Right forelimb (tissue), 1 donor: ENCODE data around the gene CARD11.
"Not testable (repeated sequence)": the region's sequence is repeated elsewhere in the genome, so short reads cannot be mapped to it uniquely, and the experiment has no call there.

Experiments used
- DNase-seq: peaks from one replicate; pipeline ENCODE4 v3.0.0-alpha.2; 2018

CARD11 gene

GRCh38 chr7:3063016-3063753, 19.5 kb upstream of the CARD11 start:
- DNase-seq = no peak

GRCh38 chr7:3057066-3057420, 13.4 kb upstream of the CARD11 start:
- no peak for DNase-seq

GRCh38 chr7:3056234-3057065, 12.8 kb upstream of the CARD11 start:
- no peak for DNase-seq

DNA sequence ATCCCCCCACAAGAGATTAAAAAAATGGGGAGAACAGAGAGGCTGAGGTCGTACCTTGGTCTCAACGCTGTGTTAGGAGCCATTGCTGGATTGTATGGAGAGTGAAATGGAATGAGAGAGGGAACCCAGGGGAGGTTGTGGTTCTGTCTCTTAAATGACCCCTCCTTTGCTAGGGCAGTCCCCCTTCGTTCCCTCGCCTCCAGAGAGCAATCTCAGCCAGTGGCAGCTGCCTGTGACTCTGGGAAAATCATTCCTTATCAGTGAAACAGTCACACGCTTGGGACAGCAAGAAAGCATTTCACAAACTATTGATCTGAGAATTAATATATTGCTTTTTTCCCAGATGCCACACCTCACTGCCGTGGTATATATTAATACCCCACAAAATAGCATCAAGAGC, 12.0 kb upstream of the CARD11 start:
- no peak for DNase-seq

- DNase-seq = no peak
Measured at GRCh38 chr7:3042861-3043489, 692 bp downstream of the CARD11 start.

- no peak for DNase-seq
Measured at GRCh38 chr7:3041986-3042675, 1.5 kb downstream of the CARD11 start.

DNA sequence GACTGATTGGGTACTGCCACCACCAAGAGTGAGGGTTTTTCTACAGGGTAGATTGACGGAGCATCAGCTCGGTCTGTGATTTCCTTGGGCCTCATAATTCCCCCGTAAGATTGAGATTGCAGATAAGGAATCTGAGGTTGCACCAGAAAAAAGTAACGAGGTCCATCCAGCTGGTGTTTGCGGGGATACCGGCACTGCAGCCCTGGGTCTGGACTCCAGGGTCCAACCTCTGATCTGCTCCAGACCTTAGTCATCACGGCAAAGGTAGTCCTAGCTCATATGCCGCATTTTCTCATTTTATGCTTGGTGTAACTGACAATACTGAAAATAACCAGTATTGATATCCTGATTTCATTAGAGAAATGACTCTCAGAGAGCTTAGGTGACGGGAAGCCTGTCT, 3.9 kb downstream of the CARD11 start:
- DNase-seq = no peak

DNA sequence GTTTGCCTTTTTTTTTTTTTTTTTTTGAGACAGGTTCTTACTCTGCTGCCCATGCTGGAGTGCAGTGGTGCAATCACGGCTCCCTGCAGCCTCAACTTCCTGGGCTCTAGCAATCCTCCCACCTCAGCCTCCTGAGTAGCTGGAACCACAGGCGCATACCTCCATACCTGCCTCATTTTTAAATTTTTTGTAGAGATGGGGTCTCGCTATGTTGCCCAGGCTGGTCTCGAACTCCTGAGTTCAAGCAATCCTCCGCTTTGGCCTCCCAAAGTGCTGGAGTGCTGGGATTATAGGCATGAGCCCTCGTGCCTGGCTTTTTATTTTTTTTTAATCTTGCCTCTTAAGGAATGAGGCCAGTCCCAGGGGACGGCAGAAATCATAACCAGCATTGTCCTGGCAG, 5.7 kb downstream of the CARD11 start:
- DNase-seq = not testable (repeated sequence)

DNA sequence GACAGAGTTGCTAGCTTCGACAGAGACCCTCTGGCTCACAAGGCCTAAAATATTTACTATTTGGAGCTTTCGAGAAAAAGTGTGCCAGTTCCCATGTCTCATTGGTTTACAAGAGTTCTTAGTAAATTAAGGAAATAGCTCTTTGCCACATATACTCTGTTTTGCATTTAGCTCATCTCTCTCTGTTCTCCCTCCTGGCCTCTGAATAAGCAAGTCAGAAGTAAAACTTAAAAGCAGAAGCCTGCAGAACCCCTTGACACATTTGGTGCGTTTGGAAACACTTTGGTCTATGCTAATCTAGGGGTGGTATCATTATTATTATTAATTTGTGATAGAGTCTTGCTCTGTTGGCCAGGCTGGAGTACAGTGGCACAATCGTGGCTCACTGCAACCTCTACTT, 6.4 kb downstream of the CARD11 start:
- no peak for DNase-seq

GRCh38 chr7:3034591-3035150, 9.0 kb downstream of the CARD11 start:
- no peak for DNase-seq

DNA sequence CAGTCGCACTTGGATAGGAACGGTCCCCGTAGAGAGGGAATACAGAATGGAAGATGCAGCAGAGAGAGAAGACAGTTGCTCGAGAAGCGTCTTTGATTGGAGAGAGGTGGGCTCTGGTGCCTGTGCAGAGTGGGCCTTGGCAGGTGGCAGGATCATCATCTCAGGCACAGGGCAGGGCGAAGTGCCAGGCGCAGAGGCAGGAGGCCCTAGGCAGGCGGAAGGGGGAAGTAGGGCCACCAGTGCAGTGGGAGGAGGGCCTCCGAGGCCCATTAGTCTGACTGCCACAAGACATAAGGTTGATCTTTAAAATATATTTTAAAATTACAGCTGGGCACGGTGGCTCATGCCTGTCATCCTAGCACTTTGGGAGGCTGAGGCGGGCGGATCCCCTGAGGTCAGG, 10.1 kb downstream of the CARD11 start:
- no peak for DNase-seq

DNA sequence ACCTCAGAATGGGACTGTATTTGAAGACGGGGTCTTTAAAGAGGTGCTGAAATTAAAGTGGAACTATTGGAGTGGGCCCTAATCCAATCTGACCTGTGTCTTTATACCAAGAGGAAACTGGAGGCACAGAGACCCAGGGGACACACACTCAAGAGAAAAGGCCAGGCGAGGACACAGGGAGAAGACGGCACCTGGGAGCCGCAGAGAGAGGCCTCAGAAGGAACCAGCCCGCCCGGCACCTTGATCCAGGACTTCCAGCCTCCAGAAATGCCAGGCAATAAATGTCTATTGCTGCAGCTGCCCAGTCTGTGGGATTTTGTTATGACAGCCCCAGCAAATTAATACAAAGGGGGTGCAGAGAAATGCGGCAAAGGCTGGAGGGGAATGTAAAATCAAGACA, 10.5 kb downstream of the CARD11 start:
- DNase-seq = no peak

DNA sequence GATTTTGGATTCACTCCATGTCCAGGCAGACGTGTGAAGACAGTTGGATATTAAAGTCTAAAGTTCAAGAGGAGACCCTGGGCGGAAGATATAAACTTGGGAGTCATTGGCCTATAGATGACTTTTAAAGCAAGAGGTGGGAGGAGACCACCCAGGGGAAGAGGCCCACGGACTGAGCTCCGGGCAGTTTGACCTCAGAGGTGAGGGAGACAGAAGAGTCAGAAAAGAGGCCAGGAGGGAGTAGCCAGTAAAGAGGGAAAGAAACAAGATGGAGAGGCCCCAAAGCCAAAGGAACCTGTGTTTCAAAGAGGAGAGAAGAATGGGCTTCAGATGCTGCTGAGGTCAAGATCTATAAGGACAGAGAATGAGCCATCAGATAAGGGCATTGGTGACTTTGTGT, 11.4 kb downstream of the CARD11 start:
- DNase-seq = no peak

DNA sequence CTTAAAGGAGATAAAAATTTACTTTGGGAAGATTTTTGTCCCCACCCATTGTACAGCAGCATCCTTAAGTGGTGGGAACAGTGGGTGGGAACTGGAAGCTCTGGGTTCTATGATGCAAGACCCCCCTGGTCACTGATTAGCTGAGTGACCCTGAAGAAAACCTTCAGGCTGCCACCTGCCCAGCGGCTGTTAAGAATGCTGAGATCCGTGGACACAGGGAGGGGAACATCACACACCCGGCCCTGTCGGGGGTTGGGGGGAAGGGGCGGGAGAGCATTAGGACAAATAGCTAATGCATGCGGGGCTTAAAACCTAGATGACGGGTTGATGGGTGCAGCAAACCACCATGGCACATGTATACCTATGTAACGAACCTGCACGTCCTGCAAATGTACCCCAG, 14.5 kb downstream of the CARD11 start:
- no peak for DNase-seq

- no peak for DNase-seq
Measured at GRCh38 chr7:3028758-3029093, 14.9 kb downstream of the CARD11 start.

DNA sequence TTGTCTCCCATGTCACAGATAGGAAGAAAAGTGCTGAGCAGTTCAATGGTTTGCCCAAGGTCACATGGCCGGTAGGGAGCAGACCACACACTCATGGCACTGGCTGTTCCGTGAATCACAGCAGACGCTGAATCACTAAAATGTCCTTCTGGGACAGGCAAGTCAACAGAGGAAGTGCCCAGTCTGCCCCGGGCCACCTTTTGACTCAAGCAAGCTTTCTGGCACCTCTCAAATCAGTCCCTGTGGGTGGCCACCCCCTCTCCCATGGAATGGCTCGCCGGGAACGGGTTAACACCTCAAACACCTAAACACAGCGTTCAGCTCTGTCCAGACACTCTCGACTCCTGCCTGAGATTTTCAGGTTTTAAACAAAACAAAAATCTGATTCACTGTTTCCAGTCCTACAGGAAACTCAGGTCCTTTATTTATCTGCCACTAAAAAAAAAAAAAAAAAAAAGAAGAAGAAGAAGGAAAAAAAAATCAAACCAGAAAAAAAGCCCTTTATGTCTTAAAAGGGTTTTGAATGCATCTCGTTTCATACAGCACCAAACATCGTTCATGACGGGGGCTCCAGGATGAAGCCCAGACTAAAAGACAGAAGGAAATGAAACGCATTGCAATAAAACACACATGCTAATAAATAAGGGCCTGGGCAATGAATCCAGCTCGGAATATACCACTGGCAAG, 15.5 kb downstream of the CARD11 start:
- no peak for DNase-seq

- DNase-seq = no peak
Measured at GRCh38 chr7:3027005-3027845, 16.4 kb downstream of the CARD11 start.

- DNase-seq = no peak
Measured at GRCh38 chr7:3025616-3026015, 18.1 kb downstream of the CARD11 start.

DNA sequence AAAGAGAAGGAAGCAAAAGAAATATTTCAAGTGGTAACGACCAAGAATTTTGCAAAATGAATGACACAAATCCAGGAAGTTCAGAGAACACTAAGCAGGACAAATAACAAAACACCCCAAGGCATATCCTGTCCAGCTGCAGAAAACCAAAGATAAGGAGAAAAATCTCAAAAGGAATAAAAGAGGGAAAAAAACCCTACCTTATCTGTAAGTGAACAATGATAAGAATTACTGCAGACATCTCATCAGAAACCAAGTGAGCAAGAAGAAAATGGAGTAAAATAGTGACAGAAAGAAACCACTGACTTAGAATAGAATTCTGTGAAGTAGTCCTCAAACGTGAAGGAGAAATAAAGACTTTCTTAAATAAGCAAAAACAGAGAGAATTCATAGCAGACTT, 21.8 kb downstream of the CARD11 start:
- DNase-seq = no peak

DNA sequence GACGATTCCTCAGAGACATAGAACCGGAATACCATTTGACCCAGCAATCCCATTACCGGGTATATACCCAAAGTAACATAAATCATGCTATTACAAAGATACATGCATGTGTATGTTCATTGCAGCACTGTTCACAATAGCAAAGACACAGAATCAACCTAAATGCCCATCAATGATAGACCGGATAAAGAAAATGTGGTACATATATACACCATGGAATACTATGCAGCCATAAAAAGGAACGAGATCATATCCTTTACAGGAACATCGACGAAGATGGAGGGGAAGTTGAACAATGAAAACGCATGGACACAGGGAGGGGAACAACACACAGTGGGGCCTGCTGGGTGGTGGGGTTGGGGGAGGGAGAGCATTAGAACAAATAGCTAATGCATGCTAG, 22.4 kb downstream of the CARD11 start:
- not testable (repeated sequence) for DNase-seq

DNA sequence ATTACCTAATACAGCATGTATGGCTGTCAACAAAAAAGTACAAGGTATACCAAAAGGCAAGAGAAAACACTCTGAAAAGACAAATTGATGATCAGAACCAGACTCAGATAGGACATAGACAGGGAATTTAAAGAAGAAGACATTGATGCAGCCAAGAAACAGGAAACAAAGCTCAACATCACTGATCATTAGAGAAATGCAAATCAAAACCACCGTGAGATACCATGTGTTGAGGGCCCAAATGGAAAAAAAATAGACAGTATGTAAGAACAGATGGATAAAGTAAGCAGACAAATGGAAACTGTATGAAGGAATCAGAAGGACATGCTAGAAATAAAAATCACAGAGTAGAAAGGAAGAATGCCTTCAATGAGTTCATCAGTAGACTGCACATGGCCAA, 23.3 kb downstream of the CARD11 start:
- DNase-seq = no peak

GRCh38 chr7:3019801-3020200, 23.9 kb downstream of the CARD11 start:
- DNase-seq = no peak
